Pancreas (tissue), 10 donors: ENCODE results near the gene PLXDC2. TPM values are rescaled to one million over a fixed set of nuclear protein-coding genes. Genes with fewer than 3 reads are reported as not detected.

Source experiments
- ATAC-seq, 4 donors: fragments of 200-7000 bp; cut with Tn5 transposase; one replicate each; pipeline versions ENCODE4 v1.8.0 to v1.9.1; 2020; ENCODE audit warnings: mild to moderate bottlenecking in 4 of 4, moderate library complexity in 4 of 4
- DNase-seq, 6 donors: peaks; one replicate each; pipeline ENCODE4 v3.0.0-alpha.2; 2020
- FAIRE-seq: peaks from 2 replicates; lab custom pipeline; 2012; peaks lifted over from hg19 to GRCh38; lab: Jason Lieb, UNC
- H3K27ac ChIP-seq, 4 donors: fragments of 200-600 bp; sonication (generic); 1 replicate in 3 of 4; 2 replicates in 1 of 4; pipeline versions ENCODE4 v1.5.0 to v1.8.0; 2020
- H3K27me3 ChIP-seq, 4 donors: fragments of 200-600 bp; one replicate each; pipeline ENCODE4 v1.8.0; 2021
- H3K36me3 ChIP-seq, 3 donors: fragments of 200-600 bp; sonication (generic) in 1 of 3; one replicate each; pipeline versions ENCODE4 v1.5.0 to v1.8.0; 2020 to 2021
- H3K4me1 ChIP-seq, 3 donors: fragments of 200-600 bp; one replicate each; pipeline ENCODE4 v1.8.0; 2021
- H3K4me3 ChIP-seq, 4 donors: fragments of 200-600 bp; sonication (generic) in 2 of 4; one replicate each; pipeline versions ENCODE4 v1.5.0 to v1.8.0; 2020 to 2021
- H3K9me3 ChIP-seq, 4 donors: fragments of 200-600 bp; one replicate each; pipeline ENCODE4 v1.8.0; 2021
- WGBS, 2 donors: extraction: QIAGEN DNeasy Blood & Tissue Kit; methylation state at CpG; one replicate each; pipeline ENCODE4 v1.1.7; 2013; 5-methylcytosine and 5-hydroxymethylcytosine counted together
- intact Hi-C, 3 donors: fragments of 100-400 bp; cut with DNase I; formaldehyde crosslinking; loops; one replicate each; pipeline versions ENCODE4 v1.11.1 to v1.14.2; 2022
- polyA plus RNA-seq, 2 donors: library from polyadenylated mRNA; stranded (reverse); fragments of 200-250 nt; gene quantifications; one replicate each; pipeline ENCODE4 v1.2.3, GENCODE V29; 2013
- total RNA-seq, 6 donors: library from RNA; stranded (reverse); fragmentation: NEBNext Ultra II Directional in 4 of 6; extraction: Animal tissue kit (Norgen Biotek cat#: 25700) in 4 of 6; gene quantifications; one replicate each; pipeline versions ENCODE4 v1.2.1 to v1.2.4, GENCODE V29; 2021 to 2023
- TF ChIP-seq, protein P1 (sequence below), 4 donors: fragments of 200-600 bp; sonication (generic) in 3 of 4; IDR thresholded peaks; one replicate each; pipeline versions ENCODE4 v1.5.0 to v1.8.0; 2021; ENCODE audit warnings: antibody characterized with exemption in 4 of 4
- donor health status: healthy with polysubstance abuse.
- donor health status: DM: no; HTN: no; CAD: no; lungs with moderate emphysema.
- donor health status: DM: no; HTN: no; CAD: no.
- donor health status: control.
- donor health status: control.
- donor health status: Bipolar disorder and iron deficiency.
- donor health status: DM: yes; HTN: yes; CAD: no.
- donor health status: DM: no; HTN: no; CAD: no.
- donor health status: DM: no; HTN: no; CAD: no.
- donor health status: DM: yes; HTN: yes; CAD: no.

The PLXDC2 gene
- total and polyA plus RNA-seq, 8 donors, result 1.5 to 48.5 (median 4.3) TPM

DNA sequence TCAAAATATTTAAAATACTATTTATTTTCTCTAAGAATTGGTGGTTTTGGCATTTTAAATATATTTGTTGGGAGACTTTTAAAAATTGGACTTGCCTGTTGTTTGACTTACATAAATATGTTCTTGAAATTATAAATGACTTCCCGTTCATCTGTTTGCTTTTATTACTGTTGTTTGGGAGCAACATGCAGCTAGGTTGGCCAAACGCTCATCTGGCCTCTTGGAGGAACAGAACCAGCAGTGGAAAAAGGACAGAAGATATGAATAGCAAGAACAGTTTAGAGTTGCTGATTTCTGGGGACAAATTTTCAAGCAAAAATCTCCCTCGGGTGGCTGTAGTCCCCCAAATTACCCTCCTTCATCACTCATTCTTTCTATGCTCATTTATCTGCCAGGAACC is 41.6 kb downstream of the PLXDC2 start:
- ATAC-seq, result no peak
- WGBS, 2 donors, result 45 to 59% methylated on average over 3 of the region's 3 CpGs

DNA sequence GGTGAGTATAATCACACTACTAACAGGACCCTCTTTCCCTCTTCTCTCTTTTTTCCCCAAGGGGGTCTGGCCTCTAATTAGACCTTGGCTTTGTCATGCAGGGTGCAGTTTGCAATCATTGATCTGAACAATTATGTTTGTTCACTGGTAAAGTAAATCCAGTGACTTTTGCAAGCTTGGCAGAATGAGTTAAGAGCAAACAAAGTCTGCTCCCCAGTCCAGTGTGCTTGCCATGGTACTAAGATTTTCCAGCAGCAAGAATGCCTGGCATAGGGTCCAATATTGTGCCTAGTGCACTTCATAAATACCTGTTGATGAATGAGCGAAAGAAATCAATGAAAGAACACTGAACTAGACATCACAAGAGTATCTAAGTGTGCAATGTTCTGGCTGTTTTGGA is 43.9 kb downstream of the PLXDC2 start:
- WGBS, 2 donors, result 25 to 35% methylated on average over 1 of the region's 1 CpG
- Histone ChIP-seq H3K9me3 (no peaks in the 10 kb centered on the region), H3K27me3 (no peaks in the 10 kb centered on the region), H3K4me1 (no peaks in the 10 kb centered on the region), H3K4me3 (no peak overlapping the region), H3K27ac (no peak overlapping the region), H3K36me3 (no peaks in the 10 kb centered on the region)
- no peak for FAIRE-seq
- ATAC-seq, result peak in 1 of 4 donors; percentile 44
- no peak for DNase-seq
- intact Hi-C loops, result no loop called here
- TF ChIP-seq, protein P1, sequence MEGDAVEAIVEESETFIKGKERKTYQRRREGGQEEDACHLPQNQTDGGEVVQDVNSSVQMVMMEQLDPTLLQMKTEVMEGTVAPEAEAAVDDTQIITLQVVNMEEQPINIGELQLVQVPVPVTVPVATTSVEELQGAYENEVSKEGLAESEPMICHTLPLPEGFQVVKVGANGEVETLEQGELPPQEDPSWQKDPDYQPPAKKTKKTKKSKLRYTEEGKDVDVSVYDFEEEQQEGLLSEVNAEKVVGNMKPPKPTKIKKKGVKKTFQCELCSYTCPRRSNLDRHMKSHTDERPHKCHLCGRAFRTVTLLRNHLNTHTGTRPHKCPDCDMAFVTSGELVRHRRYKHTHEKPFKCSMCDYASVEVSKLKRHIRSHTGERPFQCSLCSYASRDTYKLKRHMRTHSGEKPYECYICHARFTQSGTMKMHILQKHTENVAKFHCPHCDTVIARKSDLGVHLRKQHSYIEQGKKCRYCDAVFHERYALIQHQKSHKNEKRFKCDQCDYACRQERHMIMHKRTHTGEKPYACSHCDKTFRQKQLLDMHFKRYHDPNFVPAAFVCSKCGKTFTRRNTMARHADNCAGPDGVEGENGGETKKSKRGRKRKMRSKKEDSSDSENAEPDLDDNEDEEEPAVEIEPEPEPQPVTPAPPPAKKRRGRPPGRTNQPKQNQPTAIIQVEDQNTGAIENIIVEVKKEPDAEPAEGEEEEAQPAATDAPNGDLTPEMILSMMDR (IDR thresholded peaks at IDR 0.05), result no peak

More for the DNA sequence above, 41.6 kb downstream of the PLXDC2 start:
- no peaks in the 10 kb centered on the region for H3K9me3 ChIP-seq
- no peaks in the 10 kb centered on the region for H3K27me3 ChIP-seq
- intact Hi-C loops, result no loop called here
- DNase-seq, result no peak
- no peaks in the 10 kb centered on the region for H3K36me3 ChIP-seq
- no peak overlapping the region for H3K4me3 ChIP-seq
- H3K27ac ChIP-seq, result no peak overlapping the region
- no peaks in the 10 kb centered on the region for H3K4me1 ChIP-seq
- FAIRE-seq, result no peak
- TF ChIP-seq, protein P1 (IDR thresholded peaks at IDR 0.05), result no peak

DNA sequence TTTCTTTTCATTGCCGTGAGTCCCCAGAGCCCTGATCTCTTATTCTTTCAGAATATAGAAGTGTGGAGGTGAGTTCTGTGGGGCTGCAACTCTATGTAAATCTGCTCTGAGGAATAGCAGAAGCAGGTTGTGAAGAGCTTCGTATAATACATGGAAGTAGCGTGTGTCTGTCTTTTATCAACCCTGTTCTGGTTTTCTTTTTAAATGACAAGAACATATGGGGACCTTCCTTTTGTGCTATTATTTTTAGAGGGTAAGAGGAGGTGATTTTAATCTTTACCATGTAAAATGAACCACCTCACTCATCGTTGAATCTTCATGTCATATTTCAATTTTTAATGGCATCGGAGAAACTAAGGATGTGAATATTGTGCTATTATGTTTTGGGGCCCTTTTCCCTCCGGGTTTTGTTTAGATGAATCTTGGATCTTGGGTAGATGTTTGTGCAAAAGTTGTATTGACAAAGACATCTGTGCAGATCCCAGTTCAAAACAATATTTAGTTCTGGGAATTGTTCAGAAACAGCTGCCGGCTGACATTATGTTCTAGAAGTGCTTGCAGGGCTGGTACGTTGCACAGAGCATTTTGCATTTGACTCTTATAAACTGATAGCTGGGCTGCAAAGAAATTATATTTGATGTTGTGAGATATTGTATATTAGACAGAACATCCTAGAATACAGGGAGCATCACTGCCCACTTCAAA is 46.7 kb downstream of the PLXDC2 start:
- no peak overlapping the region for H3K4me3 ChIP-seq
- ATAC-seq (no peak), DNase-seq (no peak), FAIRE-seq (no peak)
- 68 to 74% methylated on average over 8 of the region's 8 CpGs for WGBS, 2 donors
- intact Hi-C loops, result no loop called here
- H3K36me3 ChIP-seq, result no peaks in the 10 kb centered on the region
- no peaks in the 10 kb centered on the region for H3K9me3 ChIP-seq
- no peak overlapping the region for H3K27ac ChIP-seq
- TF ChIP-seq, protein P1 (IDR thresholded peaks at IDR 0.05), result no peak
- H3K4me1 ChIP-seq, result no peaks in the 10 kb centered on the region
- no peaks in the 10 kb centered on the region for H3K27me3 ChIP-seq

DNA sequence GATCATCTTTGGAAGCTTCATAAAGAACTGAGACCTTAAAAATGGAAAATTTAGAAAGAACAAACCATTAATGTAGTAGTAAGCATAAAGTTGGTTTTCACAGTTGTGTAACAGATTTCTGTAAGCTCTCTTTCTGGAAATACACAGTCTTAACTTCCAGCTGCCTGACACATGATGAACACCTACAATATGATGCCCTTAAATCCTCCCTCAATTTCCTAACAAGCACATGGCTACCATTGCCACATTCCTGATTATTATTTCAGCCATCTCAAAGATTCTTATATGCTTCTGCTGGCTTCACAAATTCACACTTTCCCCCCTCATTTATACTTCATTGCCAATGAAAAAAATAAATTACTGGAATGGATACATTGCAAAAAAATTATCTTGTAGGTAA is 49.4 kb downstream of the PLXDC2 start:
- no peak for ATAC-seq
- FAIRE-seq, result no peak
- intact Hi-C loops, result no loop called here

DNA sequence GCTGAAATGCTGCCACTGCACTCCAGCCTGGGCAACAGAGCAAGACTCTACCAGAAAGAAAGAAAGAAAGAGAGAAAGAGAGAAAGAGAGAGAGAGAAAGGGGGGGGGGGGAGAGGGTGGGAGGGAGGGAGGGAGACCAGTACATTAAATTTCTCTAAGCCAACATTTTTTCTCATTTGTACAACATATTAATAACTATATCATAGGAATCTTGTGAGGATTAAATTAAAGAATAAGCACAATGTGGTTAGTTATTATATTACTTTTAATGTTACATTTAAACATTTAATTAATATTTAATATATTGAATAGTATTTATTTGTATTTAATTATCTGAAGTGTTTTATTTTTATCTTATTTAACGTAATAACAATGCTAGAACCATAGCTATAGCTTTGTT is 53.1 kb downstream of the PLXDC2 start:
- no peak for ATAC-seq
- Histone ChIP-seq H3K36me3 (no peaks in the 10 kb centered on the region), H3K27me3 (no peaks in the 10 kb centered on the region), H3K27ac (no peak overlapping the region), H3K4me3 (no peak overlapping the region), H3K9me3 (no peaks in the 10 kb centered on the region), H3K4me1 (no peaks in the 10 kb centered on the region)
- no peak for DNase-seq
- no peak for FAIRE-seq
- 52 to 56% methylated on average over 1 of the region's 1 CpG for WGBS, 2 donors
- TF ChIP-seq, protein P1 (IDR thresholded peaks at IDR 0.05), result no peak
- intact Hi-C loops, result no loop called here

More for the DNA sequence above, 49.4 kb downstream of the PLXDC2 start:
- Histone ChIP-seq H3K27ac (no peak overlapping the region), H3K9me3 (no peaks in the 10 kb centered on the region), H3K27me3 (no peaks in the 10 kb centered on the region), H3K4me1 (no peaks in the 10 kb centered on the region), H3K36me3 (no peaks in the 10 kb centered on the region), H3K4me3 (no peak overlapping the region)
- TF ChIP-seq, protein P1 (IDR thresholded peaks at IDR 0.05), result no peak
- DNase-seq, result no peak
